T-helper 2 cell (primary cell): Measurements from ENCODE around the gene ZNF26.
"Not testable (repeated sequence)": the region's sequence is repeated elsewhere in the genome, so short reads cannot be mapped to it uniquely, and the experiment has no call there.

Experiments
- DNase-seq, 5 experiments: peaks; one replicate each; pipeline versions ENCODE4 v3.0.0 to v3.0.0-alpha.2; 2012 to 2022

ZNF26 gene

GRCh38 chr12:132955094-132956010 is 30.8 kb upstream of the ZNF26 start:
- peak in 1 of 5 experiments; percentile 15 for DNase-seq

- peak; percentile 70 to 90 (median 79) for DNase-seq
Observed at GRCh38 chr12:132956011-132956788, 30.0 kb upstream of the ZNF26 start, which contains the start of gene ZNF605. Gene ZNF605, minus strand, starts transcription at chr12:132956306. Its CDS starts 10,671 bp downstream, at chr12:132945635.

GRCh38 chr12:132961790-132962189 is 24.4 kb upstream of the ZNF26 start:
- DNase-seq = not testable (repeated sequence)

- DNase-seq = not testable (repeated sequence)
Observed at GRCh38 chr12:132963947-132964346, 22.2 kb upstream of the ZNF26 start.

GRCh38 chr12:132965796-132966195 is 20.4 kb upstream of the ZNF26 start:
- no peak for DNase-seq

GRCh38 chr12:132966676-132967415 is 19.3 kb upstream of the ZNF26 start:
- DNase-seq = no peak

- DNase-seq = no peak
Observed at GRCh38 chr12:132967736-132968135, 18.4 kb upstream of the ZNF26 start.

- DNase-seq = no peak
Observed at GRCh38 chr12:132972374-132972773, 13.8 kb upstream of the ZNF26 start.

- not testable (repeated sequence) for DNase-seq
Observed at GRCh38 chr12:132976870-132977269, 9.3 kb upstream of the ZNF26 start.

GRCh38 chr12:132986885-132987225 is 688 bp downstream of the ZNF26 start:
- no peak for DNase-seq

- peak in 1 of 5 experiments; percentile 6 for DNase-seq
Observed at GRCh38 chr12:132998741-132999140, 12.6 kb downstream of the ZNF26 start.

GRCh38 chr12:133010657-133011297 is 24.6 kb downstream of the ZNF26 start:
- DNase-seq = peak in 1 of 5 experiments; percentile 9

- no peak for DNase-seq
Observed at GRCh38 chr12:133023566-133023965, 37.4 kb downstream of the ZNF26 start.

GRCh38 chr12:133026996-133027395 is 40.8 kb downstream of the ZNF26 start:
- no peak for DNase-seq

GRCh38 chr12:133037207-133038005 is 51.2 kb downstream of the ZNF26 start, which contains the start of gene ZNF84:
Gene ZNF84, plus strand, starts transcription at chr12:133037509. Its CDS starts 3,959 bp downstream, at chr12:133041468.
- peak; percentile 92 to 99 (median 96) for DNase-seq

- DNase-seq = peak in 1 of 5 experiments; percentile 9
Observed at GRCh38 chr12:133038118-133038709, 52.0 kb downstream of the ZNF26 start.

- DNase-seq = no peak
Observed at GRCh38 chr12:133046698-133047097, 60.5 kb downstream of the ZNF26 start.

GRCh38 chr12:133057446-133057845 is 71.3 kb downstream of the ZNF26 start:
- no peak for DNase-seq

- no peak for DNase-seq
Observed at GRCh38 chr12:133058203-133059113, 72.3 kb downstream of the ZNF26 start.

- DNase-seq = no peak
Observed at GRCh38 chr12:133061954-133062353, 75.8 kb downstream of the ZNF26 start.
